Heart left ventricle (tissue), 16 donors: ENCODE results near the gene CTRB1. TPM values are rescaled to one million over a fixed set of nuclear protein-coding genes. Genes with fewer than 3 reads are reported as not detected.
"Not testable (repeated sequence)": the region's sequence is repeated elsewhere in the genome, so short reads cannot be mapped to it uniquely, and the experiment has no call there.

Source experiments
- ATAC-seq, 4 donors: fragments of 200-7000 bp; cut with Tn5 transposase; one replicate each; pipeline ENCODE4 v1.9.1; 2020 to 2022; ENCODE audit warnings: moderate library complexity in 4 of 4, mild to moderate bottlenecking in 3 of 4, moderate number of reproducible peaks in 1 of 4
- DNase-seq, 5 donors: peaks; one replicate each; pipeline ENCODE4 v3.0.0-alpha.2; 2020
- H3K27ac ChIP-seq, 12 donors: fragments of 200-600 bp; sonication (generic) in 4 of 12; one replicate each; pipeline versions ENCODE4 v1.5.0 to v1.8.0; 2016 to 2022; ENCODE audit warnings: mild to moderate bottlenecking in 2 of 12
- H3K27me3 ChIP-seq, 9 donors: fragments of 200-600 bp; sonication (generic) in 2 of 9; one replicate each; pipeline versions ENCODE4 v1.5.1 to v1.8.0; 2016 to 2022; ENCODE audit warnings: mild to moderate bottlenecking in 3 of 9
- H3K36me3 ChIP-seq, 9 donors: fragments of 200-600 bp; sonication (generic) in 2 of 9; one replicate each; pipeline versions ENCODE4 v1.5.0 to v1.8.0; 2018 to 2022; ENCODE audit warnings: mild to moderate bottlenecking in 2 of 9
- H3K4me1 ChIP-seq, 12 donors: fragments of 200-600 bp; sonication (generic) in 4 of 12; one replicate each; pipeline versions ENCODE4 v1.5.0 to v1.8.0; 2016 to 2022; ENCODE audit warnings: mild to moderate bottlenecking in 3 of 12
- H3K4me3 ChIP-seq, 12 donors: fragments of 200-600 bp; sonication (generic) in 4 of 12; one replicate each; pipeline versions ENCODE4 v1.5.0 to v1.8.0; 2017 to 2022; ENCODE audit warnings: mild to moderate bottlenecking in 9 of 12, moderate library complexity in 4 of 12
- H3K9me3 ChIP-seq, 12 donors: fragments of 200-600 bp; sonication (generic) in 4 of 12; one replicate each; pipeline versions ENCODE4 v1.5.0 to v1.8.0; 2016 to 2022; ENCODE audit warnings: mild to moderate bottlenecking in 1 of 12
- CTCF ChIP-seq, 12 donors: fragments of 200-600 bp; sonication (generic) in 4 of 12; IDR thresholded peaks; one replicate each; pipeline versions ENCODE4 v1.5.0 to v1.8.0; 2018 to 2022; ENCODE audit warnings: antibody characterized with exemption in 12 of 12, mild to moderate bottlenecking in 5 of 12
- POLR2A ChIP-seq, 2 donors: fragments of 450-650 bp; IDR thresholded peaks; one replicate each; pipeline ENCODE4 v1.6.1; 2017; ENCODE audit warnings: antibody characterized with exemption in 2 of 2, mild to moderate bottlenecking in 2 of 2, moderate library complexity in 2 of 2
- WGBS, 4 donors: extraction: QIAGEN DNeasy Blood & Tissue Kit in 2 of 4; methylation state at CpG; one replicate each; pipeline versions ENCODE4 v1.1.5 to v1.1.7; 2013 to 2018; 5-methylcytosine and 5-hydroxymethylcytosine counted together
- intact Hi-C, 10 donors: fragments of 100-400 bp; cut with DNase I; formaldehyde crosslinking; loops; one replicate each; pipeline versions ENCODE4 v1.11.1 to v1.14.2; 2022
- polyA plus RNA-seq, 2 donors: library from polyadenylated mRNA; stranded (reverse); fragments of 200-250 nt; gene quantifications; one replicate each; pipeline ENCODE4 v1.2.3, GENCODE V29; 2013
- total RNA-seq, 9 donors: library from RNA; depleted of rRNA in 2 of 9; stranded (reverse); fragments of >200 nt in 2 of 9; fragmentation: NEBNext Ultra II Directional in 3 of 9; extraction: Animal tissue kit (Norgen Biotek cat#: 25700) in 3 of 9; gene quantifications; one replicate each; pipeline versions ENCODE4 v1.1.0 to v1.2.4, GENCODE V29; 2016 to 2023
- donor health status: ischemic (EF 13 %, LVEDD 7.1; RV severe dilation, severe dysfunction).
- donor health status: healthy with polysubstance abuse.
- donor health status: DM: no; HTN: yes; CAD: no.
- donor health status: DM: no; HTN: no; CAD: no.
- donor health status: ischemic (EF 25% LVEDD 6.9; RV normal size, moderate dysfunction).
- donor health status: ischemic (EF 25% LVEDD 5.7; RV mildly dilated, moderate dysfunction).
- donor health status: healthy.
- donor health status: DM: yes; HTN: yes; CAD: no.
- donor health status: ischemic (EF 35%, LVEDD 5.7; RV mildly dilated, moderate dysfunction).
- donor health status: nonischemic (EF 11% LVEDD 7.7; RV severe dilation, severe dysfunction).
- donor health status: DM: yes; HTN: yes; CAD: no.
- donor health status: PGD.
- donor health status: ischemic (EF 29% LVEDD 5.4; RV normal size, mild dysfunction).
- donor health status: nonischemic (EF 23%, LVEDD 6.1; RV moderate dilation, normal function).

Gene CTRB1
- total and polyA plus RNA-seq, 11 donors: 0.64 to 3.7 (median 2.5) TPM; not detected in 5

GRCh38 chr16:75241955-75242354, 23.2 kb downstream of the CTRB1 start:
- TF ChIP-seq CTCF (IDR thresholded peaks at IDR 0.05) (no peak), POLR2A (IDR thresholded peaks at IDR 0.05) (no peak)
- peaks cover 0 to 32% (median 21%) of the 10 kb centered on the region in 9 donors for H3K36me3 ChIP-seq
- intact Hi-C loops: no loop called here
- WGBS, 4 donors: 77 to 88% (median 86%) methylated on average over 13 of the region's 13 CpGs
- DNase-seq (peak in 2 of 5 donors; percentile 23 to 48), ATAC-seq (no peak)
- no peak overlapping the region for H3K4me3 ChIP-seq
- H3K9me3 ChIP-seq: no peaks in the 10 kb centered on the region
- H3K27ac ChIP-seq: peak overlapping the region in 2 of 12 donors; percentile 28 to 95
- peaks cover 0 to 7% (median 0%) of the 10 kb centered on the region in 9 donors for H3K27me3 ChIP-seq
- peaks cover 18 to 100% (median 77%) of the 10 kb centered on the region in 12 donors for H3K4me1 ChIP-seq

- intact Hi-C loops: not testable (repeated sequence)
These were observed 23.8 kb downstream of the CTRB1 start for GRCh38 chr16:75242436-75243078.

GRCh38 chr16:75243667-75244224, 25.0 kb downstream of the CTRB1 start:
- Histone ChIP-seq H3K4me3 (no peak overlapping the region), H3K9me3 (no peaks in the 10 kb centered on the region), H3K27ac (peak overlapping the region in 11 of 12 donors; percentile 86 to 99 (median 95)), H3K27me3 (peaks cover 0 to 7% (median 0%) of the 10 kb centered on the region in 9 donors), H3K36me3 (peaks cover 0 to 30% (median 21%) of the 10 kb centered on the region in 9 donors), H3K4me1 (peaks cover 27 to 100% (median 79%) of the 10 kb centered on the region in 12 donors)
- no peak for TF ChIP-seq POLR2A (IDR thresholded peaks at IDR 0.05)
- no peak for TF ChIP-seq CTCF (IDR thresholded peaks at IDR 0.05)
- DNase-seq: no peak
- 38 to 60% (median 51%) methylated on average over 16 to 20 of the region's 20 CpGs for WGBS, 4 donors
- intact Hi-C loops: no loop called here
- no peak for ATAC-seq

More at GRCh38 chr16:75242436-75243078, 23.8 kb downstream of the CTRB1 start:
- H3K27ac ChIP-seq: peak overlapping the region in 6 of 12 donors; percentile 93 to 99 (median 96)
- 81 to 84% (median 83%) methylated on average over 17 to 27 of the region's 27 CpGs for WGBS, 4 donors
- not testable (repeated sequence) for H3K4me3 ChIP-seq, ATAC-seq, H3K27me3 ChIP-seq, H3K9me3 ChIP-seq
- peaks cover 0 to 30% (median 21%) of the 10 kb centered on the region in 9 donors for H3K36me3 ChIP-seq
- peak in 2 of 5 donors; percentile 17 to 51 for DNase-seq
- H3K4me1 ChIP-seq: peaks cover 18 to 100% (median 79%) of the 10 kb centered on the region in 12 donors

- peak; percentile 67 to 81 (median 71) for DNase-seq
- peak overlapping the region; percentile 60 to 99 (median 94) for H3K27ac ChIP-seq
- no peak for TF ChIP-seq POLR2A (IDR thresholded peaks at IDR 0.05)
- TF ChIP-seq CTCF (IDR thresholded peaks at IDR 0.05): no peak
- peak overlapping the region in 3 of 12 donors; percentile 2 to 24 (median 6) for H3K4me3 ChIP-seq
- WGBS, 4 donors: 46 to 54% (median 50%) methylated on average over 5 to 7 of the region's 7 CpGs
- no peak for ATAC-seq
- intact Hi-C loops: no loop called here
- peaks cover 0 to 30% (median 21%) of the 10 kb centered on the region in 9 donors for H3K36me3 ChIP-seq
- peaks cover 30 to 100% (median 79%) of the 10 kb centered on the region in 12 donors for H3K4me1 ChIP-seq
- no peaks in the 10 kb centered on the region for H3K9me3 ChIP-seq
- H3K27me3 ChIP-seq: peaks cover 0 to 10% (median 0%) of the 10 kb centered on the region in 9 donors
These were observed 25.5 kb downstream of the CTRB1 start for GRCh38 chr16:75244225-75244809.
